Left renal cortex interstitium (tissue), 4 donors: ENCODE results near the gene KCNG3. TPM values are rescaled to one million over a fixed set of nuclear protein-coding genes. Genes with fewer than 3 reads are reported as not detected.
"Not testable (repeated sequence)": the region's sequence is repeated elsewhere in the genome, so short reads cannot be mapped to it uniquely, and the experiment has no call there.

Experiments
- DNase-seq, 4 donors: peaks; one replicate each; pipeline ENCODE4 v3.0.0-alpha.2; 2013; ENCODE audit warnings: low read depth in 4 of 4, low spot score in 2 of 4, missing footprints in 1 of 4
- polyA plus RNA-seq, 4 donors: library from polyadenylated mRNA; unstranded; fragments of 120-200 nt; gene quantifications; one replicate each; pipeline ENCODE4 v1.2.1, GENCODE V29; 2013; ENCODE audit not compliant: insufficient read length in 4 of 4

KCNG3 gene
- polyA plus RNA-seq, 4 donors = 0.86 to 1.1 (median 0.94) TPM

GRCh38 chr2:42435628-42436027, 58.2 kb downstream of the KCNG3 start:
- no peak for DNase-seq

- no peak for DNase-seq
These were observed 63.6 kb downstream of the KCNG3 start for GRCh38 chr2:42430188-42430587.

- DNase-seq = no peak
These were observed 64.4 kb downstream of the KCNG3 start for GRCh38 chr2:42429352-42429751.

GRCh38 chr2:42425697-42426096, 68.1 kb downstream of the KCNG3 start:
- DNase-seq = no peak

- DNase-seq = peak in 1 of 4 donors; percentile 31
These were observed 69.7 kb downstream of the KCNG3 start for GRCh38 chr2:42424033-42424432.

- DNase-seq = no peak
These were observed 72.1 kb downstream of the KCNG3 start for GRCh38 chr2:42421601-42422239.

GRCh38 chr2:42421157-42421485, 72.7 kb downstream of the KCNG3 start:
- DNase-seq = no peak

GRCh38 chr2:42414648-42415047, 79.1 kb downstream of the KCNG3 start:
- no peak for DNase-seq

GRCh38 chr2:42414158-42414557, 79.6 kb downstream of the KCNG3 start:
- no peak for DNase-seq

- DNase-seq = no peak
These were observed 82.9 kb downstream of the KCNG3 start for GRCh38 chr2:42410742-42411514.

- no peak for DNase-seq
These were observed 85.8 kb downstream of the KCNG3 start for GRCh38 chr2:42408009-42408408.

- DNase-seq = no peak
These were observed 86.3 kb downstream of the KCNG3 start for GRCh38 chr2:42407476-42407875.

GRCh38 chr2:42404676-42405075, 89.1 kb downstream of the KCNG3 start:
- no peak for DNase-seq

- no peak for DNase-seq
These were observed 92.0 kb downstream of the KCNG3 start for GRCh38 chr2:42401773-42402172.

- not testable (repeated sequence) for DNase-seq
These were observed 95.7 kb downstream of the KCNG3 start for GRCh38 chr2:42398052-42398451.

GRCh38 chr2:42393320-42393719, 100.5 kb downstream of the KCNG3 start:
- not testable (repeated sequence) for DNase-seq

GRCh38 chr2:42392191-42392590, 101.6 kb downstream of the KCNG3 start:
- DNase-seq = no peak

Other genes starting within 250 kb of the KCNG3 start
- 100 to 1,000 TPM; 154 to 221 (median 184) TPM for gene COX7A2L, start 132.8 kb downstream of the KCNG3 start, polyA plus RNA-seq
- gene MTA3, start 74.7 kb upstream of the KCNG3 start, polyA plus RNA-seq = 10 to 100 TPM; 60.8 to 83.8 (median 67.7) TPM